ENCODE results near the gene ANKHD1.

GRCh38 chr5:140554454-140554853, 152.8 kb downstream of the ANKHD1 start:
- TF ChIP-seq, protein P1, sequence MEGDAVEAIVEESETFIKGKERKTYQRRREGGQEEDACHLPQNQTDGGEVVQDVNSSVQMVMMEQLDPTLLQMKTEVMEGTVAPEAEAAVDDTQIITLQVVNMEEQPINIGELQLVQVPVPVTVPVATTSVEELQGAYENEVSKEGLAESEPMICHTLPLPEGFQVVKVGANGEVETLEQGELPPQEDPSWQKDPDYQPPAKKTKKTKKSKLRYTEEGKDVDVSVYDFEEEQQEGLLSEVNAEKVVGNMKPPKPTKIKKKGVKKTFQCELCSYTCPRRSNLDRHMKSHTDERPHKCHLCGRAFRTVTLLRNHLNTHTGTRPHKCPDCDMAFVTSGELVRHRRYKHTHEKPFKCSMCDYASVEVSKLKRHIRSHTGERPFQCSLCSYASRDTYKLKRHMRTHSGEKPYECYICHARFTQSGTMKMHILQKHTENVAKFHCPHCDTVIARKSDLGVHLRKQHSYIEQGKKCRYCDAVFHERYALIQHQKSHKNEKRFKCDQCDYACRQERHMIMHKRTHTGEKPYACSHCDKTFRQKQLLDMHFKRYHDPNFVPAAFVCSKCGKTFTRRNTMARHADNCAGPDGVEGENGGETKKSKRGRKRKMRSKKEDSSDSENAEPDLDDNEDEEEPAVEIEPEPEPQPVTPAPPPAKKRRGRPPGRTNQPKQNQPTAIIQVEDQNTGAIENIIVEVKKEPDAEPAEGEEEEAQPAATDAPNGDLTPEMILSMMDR (IDR thresholded peaks at IDR 0.05; ENCODE audit: low read depth, low read length): no peak
- TF ChIP-seq EZH2phosphoT487 (IDR thresholded peaks at IDR 0.05; ENCODE audit: low read depth): no peak
